Panc1 (cell line): ENCODE measurements around the gene PANK4.

Experiments
- POLR2AphosphoS5 ChIP-seq: IDR thresholded peaks from 2 replicates; pipeline ENCODE4 v1.6.1; 2012; ENCODE audit warnings: mild to moderate bottlenecking, low read depth, low read length, moderate library complexity
- REST ChIP-seq, 2 experiments: IDR thresholded peaks; 2 replicates each; pipeline ENCODE4 v1.6.1; 2011 to 2012; ENCODE audit warnings: low read depth in 2 of 2, control low read depth in 1 of 2, low read length in 1 of 2, mild to moderate bottlenecking in 1 of 2, moderate library complexity in 1 of 2; ENCODE audit not compliant: insufficient read depth in 1 of 2

- no peak for TF ChIP-seq POLR2AphosphoS5
- TF ChIP-seq REST (IDR thresholded peaks at IDR 0.05; ENCODE audit: insufficient read depth in 1 of 2, low read depth in 2 of 2, low read length in 1 of 2) = no peak
Measured at GRCh38 chr1:2488688-2489087, 37.7 kb downstream of the PANK4 start.
